ENCODE data around the gene GSN. TPM values are rescaled to one million over a fixed set of nuclear protein-coding genes. Genes with fewer than 3 reads are reported as not detected.

GSN gene
- total RNA-seq, result 316 and 509 TPM in 2 replicates

DNA sequence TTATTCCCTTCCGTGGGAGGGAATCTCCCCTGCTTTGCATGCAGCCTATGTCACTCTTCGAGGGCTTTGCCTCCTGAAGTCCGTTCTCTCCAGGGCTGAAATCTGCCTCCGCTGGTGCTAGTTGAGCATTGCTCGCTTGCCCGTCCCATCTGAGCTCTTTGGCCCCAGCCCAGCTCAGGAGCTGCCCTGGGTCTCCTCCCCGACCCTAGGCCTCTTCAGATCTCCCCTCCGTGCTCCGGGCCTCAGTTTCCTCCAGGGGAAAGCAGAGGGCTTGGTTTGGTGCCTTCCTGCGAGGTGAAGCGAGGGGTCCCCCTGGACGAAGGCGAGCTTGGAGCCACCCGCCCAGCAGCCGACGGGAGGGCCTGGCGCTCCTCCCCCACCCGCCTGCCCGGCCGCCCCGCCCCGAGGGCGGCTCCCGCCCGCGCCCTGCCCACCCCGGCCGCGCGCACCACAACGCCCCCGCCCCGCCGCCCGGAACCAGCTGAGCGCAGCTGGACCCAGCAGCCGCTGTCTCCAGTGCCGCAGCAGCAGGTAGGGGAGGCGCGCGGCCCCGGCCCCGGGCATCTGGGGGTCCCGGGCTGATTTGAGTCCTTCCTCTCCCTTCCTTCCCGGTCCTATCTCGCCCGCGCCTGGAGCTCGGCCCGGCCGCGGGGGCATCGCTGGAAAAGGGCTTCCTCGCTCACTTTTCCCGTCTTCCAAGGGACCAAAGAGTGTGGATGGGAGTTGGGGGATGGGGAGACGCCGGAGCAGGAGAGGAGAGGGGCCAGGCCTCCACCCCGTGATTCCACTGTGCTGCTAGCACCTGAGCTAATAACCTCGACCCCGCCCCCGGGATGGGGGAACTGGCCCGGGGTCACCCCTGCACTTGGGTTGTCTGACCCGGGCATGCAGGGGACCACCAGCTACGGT lies at the start of gene GSN:
Gene GSN (plus strand): TSS at position 474 of the 909 bp plus-strand sequence. CDS start 33,810 bp downstream, outside the sequence.

DNA sequence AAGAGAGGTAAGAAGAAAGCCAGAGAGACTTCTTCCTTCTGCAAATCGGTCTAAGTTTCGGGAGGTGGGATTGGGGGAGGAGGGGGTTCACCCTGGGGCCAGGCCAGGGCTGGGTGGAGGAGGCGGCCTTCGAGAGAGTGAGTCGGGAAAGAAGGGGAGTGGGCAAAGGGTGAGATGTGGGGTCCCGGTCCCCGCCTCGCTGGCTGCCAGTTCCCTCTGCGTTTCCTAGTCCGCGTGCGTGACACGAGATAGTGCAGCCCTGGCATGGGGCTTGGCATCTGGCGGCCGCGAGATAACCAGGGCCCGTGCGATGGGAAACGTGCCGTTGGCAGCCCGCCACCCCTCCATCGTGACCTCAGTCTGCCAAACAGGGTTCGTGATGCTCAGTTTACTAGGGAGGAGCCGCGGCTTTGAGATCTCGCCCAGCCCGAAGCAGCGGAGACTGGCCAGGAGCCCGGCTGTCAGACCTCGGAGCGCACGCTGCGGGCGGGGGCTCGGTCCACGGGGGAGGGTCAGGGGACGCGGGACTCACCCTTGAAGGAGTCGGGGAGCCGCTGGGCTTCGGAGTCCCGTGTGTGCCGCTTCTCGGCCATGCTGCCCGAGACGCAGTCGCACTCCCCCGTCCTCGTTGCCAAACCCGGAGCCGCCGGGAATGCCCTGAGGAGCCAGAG lies 101.8 kb downstream of the GSN start, which contains the start of gene STOM:
Gene STOM (minus strand): TSS at position 656 of the 671 bp plus-strand sequence. CDS start 63 bp downstream, at position 593.

Other genes starting within 250 kb of the GSN start
- gene C5, start 217.9 kb upstream of the GSN start, total RNA-seq, result 1.5 and 3.0 TPM in 2 replicates
- gene CNTRL, start 193.2 kb upstream of the GSN start, total RNA-seq, result 3.3 and 6.2 TPM in 2 replicates
- 22.3 and 37.7 TPM in 2 replicates for gene RAB14, start 66.3 kb upstream of the GSN start, total RNA-seq
- gene STOM, start 102.1 kb downstream of the GSN start, total RNA-seq, result 32.8 and 64.1 TPM in 2 replicates
- gene GGTA1, start 231.7 kb downstream of the GSN start, total RNA-seq, result not detected in 2 replicates

All from smooth muscle cell of the umbilical artery (primary cell).